ENCODE results near the gene ZNF839.
A peak's percentile ranks its signal among the peaks of the same experiment; 100 is the strongest.
"Not testable (repeated sequence)": the region's sequence is repeated elsewhere in the genome, so short reads cannot be mapped to it uniquely, and the experiment has no call there.

The ZNF839 gene

DNA sequence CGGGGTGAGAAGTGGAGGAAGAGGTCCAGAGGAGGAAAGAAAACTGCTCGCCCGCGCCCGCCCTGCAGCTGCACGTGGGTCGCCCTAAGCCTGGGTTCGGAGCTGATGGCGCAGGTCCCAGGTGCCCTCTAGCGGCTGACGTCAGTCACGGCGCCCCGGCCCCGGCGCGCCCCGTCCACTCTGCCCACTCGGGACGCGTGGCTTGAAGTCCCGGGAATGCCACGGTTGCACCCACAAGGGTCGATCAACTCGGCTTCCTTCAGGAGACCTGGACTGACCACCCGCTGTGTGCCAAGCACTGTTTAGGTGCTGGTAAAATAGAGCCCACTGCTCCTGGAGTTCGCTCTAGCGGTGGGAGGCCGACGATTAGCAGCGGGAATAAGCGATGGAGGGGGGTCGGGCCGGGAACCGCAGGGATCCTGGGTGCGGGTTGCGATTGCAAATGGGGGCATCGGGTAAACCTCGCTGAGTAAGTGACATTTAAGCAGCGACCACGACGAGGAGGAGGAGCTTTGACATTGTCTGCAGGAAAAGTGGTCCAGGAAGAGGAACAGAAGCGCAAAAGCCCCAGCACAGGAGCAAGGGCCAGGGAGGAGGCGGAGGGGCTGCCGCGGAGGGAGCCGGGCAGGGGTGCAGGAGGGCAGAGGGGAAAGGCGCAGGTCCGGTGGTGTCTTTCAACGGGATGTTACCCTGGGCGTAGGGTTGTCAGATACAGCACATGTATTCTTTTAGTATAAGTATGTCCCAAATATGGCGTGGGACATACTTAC lies 5.1 kb upstream of the ZNF839 start:
- peak; percentile 30 for DNase-seq

GRCh38 chr14:102315121-102315520 lies 4.4 kb upstream of the ZNF839 start:
- no peak for DNase-seq

DNA sequence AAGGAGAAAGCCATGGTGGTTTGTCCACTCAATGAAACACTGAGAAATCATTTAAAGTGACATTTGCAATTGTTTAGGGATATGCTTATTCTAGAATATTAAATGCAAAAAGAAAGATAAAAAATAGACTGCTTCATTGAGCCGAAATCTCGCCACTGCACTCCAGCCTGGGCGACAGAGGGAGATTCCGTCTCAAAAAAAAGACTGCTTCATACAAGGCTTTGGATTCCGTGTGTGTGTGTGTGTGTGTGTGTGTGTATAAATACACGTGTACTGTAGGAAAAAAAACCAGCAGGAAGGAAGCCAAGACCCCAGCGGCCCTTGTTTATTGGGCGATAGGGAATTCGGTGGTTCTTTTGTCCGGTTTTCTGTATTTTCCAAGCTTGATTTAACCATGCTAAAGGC lies 3.2 kb upstream of the ZNF839 start:
- no peak for DNase-seq

- peak; percentile 58 for DNase-seq
These were observed 2.6 kb upstream of the ZNF839 start for GRCh38 chr14:102316743-102317563.

- no peak for DNase-seq
These were observed 1.8 kb upstream of the ZNF839 start for GRCh38 chr14:102317564-102318248.

DNA sequence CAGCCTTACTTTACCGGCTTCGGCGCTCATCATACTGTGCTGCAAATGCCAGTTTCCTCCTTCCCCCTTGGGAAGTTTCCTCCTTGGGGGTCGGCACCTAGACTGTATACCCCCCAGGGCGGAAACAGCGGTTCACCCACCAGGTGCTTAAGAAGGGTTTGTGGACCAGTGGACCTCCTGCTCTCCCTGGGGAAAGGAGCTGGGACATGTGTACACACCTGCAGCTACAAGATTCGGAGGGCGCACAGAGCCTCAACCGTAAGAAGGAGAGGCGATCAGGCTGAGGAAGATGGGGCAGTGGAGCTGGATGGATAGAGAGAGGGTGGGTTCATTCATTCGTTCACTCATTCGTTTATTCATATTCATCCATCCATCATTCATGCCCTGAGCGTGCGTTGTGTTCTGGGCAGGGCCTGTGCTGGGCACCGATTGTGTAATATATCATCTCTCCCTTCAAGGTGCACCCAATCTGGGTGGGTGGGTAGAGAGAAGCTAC lies 717 bp upstream of the ZNF839 start:
- DNase-seq = no peak

DNA sequence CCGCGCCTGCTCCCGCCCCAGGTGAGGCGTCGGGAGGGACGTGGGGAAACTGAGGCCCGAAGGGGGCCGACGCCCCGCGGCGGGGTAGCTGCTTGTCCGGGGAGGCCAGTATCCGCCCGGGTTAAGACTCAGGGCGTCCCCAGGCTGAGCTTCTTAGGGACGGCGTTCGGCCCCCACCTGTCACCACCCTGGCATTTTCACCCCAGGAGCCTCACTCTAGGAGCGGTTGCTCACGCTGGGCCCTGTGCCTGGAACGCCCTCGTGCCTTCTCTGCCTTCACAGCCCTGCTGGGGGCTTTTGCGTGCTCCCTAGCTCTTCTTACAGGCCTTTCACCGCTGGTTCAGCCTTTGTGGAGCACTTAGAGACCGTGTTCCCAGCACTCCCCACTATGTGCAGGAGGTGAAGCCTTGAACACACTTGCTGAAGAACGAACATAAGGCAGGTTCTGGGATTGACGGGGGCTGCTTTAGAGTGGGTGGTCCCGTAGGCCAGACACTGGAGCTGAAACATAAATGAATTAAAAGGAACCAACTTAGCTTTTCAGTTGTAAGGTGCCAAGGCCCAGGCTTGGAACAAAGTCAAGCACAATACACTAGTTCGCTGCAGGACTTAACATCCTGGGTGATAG lies 601 bp downstream of the ZNF839 start:
- DNase-seq = no peak

GRCh38 chr14:102320671-102321455 lies 1.3 kb downstream of the ZNF839 start:
- DNase-seq = no peak

DNA sequence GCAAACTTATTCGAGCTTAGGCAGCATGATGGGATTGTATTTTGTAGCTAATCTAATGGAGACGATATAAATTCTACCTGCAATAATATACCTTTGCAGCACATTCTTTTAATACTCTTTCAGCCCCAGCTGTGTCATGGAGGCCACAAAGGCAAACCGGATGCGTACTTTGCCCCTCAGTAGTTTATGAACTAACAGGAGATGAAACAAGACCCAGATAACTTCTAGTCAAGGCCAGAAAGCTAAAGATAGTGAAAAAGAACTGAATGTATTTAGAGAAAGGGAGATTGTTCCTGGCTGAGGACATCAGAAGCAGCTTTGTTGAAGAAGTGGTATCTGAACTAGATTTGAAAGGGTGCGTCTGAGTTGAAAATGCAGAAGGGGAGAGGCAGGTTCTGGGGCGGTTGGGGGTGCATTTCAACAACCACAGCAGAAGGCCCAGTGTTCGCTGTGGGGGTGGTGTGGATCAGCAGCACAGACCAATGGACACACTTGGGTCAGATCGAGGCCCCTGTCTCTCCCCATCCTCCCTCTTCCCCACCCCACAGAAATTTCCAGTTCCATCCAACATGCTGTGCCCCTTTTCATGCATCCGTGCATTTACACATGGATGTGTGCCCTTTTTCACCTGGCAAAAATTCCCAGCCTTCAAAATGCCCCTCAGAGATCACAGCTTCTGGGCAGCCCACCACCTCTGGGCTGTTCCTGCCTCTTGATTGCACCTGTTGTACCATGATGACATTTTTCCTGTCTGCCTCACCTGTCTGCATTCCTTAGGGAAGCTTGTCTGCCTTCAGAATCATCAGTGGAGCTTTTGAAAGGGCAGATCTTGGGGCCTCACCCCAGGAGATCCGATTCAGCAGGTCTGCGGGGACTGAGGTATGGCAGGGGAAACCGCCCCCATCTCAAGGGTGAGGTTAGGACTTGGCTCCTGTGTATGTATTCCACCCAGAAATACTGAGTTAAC lies 2.2 kb downstream of the ZNF839 start:
- DNase-seq = no peak

GRCh38 chr14:102323102-102323501 lies 3.6 kb downstream of the ZNF839 start:
- DNase-seq = no peak

GRCh38 chr14:102325791-102326345 lies 6.3 kb downstream of the ZNF839 start:
- DNase-seq = no peak

DNA sequence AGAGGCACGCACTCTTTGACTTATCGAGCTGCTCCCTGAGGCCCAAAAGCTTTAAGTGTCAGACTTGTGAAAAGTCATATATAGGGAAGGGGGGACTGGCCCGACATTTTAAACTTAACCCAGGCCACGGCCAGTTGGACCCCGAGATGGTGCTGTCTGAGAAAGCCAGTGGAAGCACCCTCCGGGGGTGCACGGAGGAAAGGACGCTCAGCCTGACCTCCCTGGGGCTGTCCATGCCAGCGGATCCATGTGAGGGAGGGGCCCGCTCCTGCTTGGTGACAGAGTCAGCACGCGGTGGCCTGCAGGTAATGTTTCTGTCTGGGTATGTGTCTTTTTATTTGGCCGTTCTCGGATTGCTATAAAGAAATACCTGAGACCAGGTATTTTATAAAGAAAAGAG lies 7.0 kb downstream of the ZNF839 start:
- no peak for DNase-seq

DNA sequence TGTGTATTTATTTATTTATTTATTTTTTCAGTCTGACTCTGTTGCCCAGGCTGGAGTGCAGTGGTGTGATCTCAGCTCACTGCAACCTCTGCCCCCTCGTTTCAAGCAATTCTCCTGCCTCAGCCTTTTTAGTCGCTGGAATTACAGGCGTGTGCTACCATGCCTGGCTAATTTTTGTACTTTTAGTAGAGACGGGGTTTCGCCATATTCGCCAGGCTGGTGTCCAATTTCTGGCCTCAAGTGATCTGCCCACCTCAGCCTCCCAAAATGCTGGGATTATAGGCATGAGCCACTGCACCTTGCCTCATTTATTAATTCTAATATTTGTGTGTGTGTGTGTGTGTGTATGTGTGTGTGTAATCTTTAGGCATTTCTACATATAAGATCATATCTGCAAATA lies 9.8 kb downstream of the ZNF839 start:
- DNase-seq = not testable (repeated sequence)

DNA sequence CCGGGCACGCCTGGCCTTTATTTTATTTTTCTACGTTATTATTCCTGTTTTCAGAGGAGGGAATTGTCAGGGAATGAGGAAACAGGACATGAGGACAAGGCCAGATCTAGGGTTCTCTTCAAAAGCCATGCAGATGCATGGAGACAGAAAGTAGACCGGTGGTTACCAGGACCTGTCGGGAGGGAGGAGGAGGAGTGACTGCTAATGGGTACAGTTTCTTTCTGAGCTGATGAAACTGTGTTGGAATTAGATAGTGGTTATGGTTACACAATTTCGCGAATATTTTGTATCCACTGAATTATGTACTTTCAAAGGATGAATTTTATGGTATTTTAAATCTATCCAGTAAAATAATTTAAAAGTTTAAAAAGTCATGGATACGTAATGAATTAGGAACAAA lies 11.3 kb downstream of the ZNF839 start:
- DNase-seq = no peak

DNA sequence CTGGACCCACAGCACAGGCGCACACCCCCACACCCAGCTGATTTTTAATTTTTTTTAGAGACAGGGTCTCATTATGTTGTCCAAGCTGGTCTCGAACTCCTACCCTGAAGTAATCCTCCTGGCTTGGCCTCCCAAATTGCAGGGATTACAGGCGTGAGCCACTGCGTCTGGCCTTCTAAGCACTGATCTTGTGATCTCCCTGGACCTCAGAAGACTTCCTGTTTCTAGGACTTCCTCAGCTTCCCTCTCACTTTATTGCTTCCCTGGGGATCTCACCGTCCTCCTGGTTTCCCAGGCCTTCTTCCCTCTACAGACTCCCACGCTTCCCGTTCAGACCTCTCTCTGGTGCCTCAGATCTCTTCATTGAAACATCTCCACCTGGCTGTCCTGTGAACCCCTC lies 13.8 kb downstream of the ZNF839 start:
- no peak for DNase-seq

DNA sequence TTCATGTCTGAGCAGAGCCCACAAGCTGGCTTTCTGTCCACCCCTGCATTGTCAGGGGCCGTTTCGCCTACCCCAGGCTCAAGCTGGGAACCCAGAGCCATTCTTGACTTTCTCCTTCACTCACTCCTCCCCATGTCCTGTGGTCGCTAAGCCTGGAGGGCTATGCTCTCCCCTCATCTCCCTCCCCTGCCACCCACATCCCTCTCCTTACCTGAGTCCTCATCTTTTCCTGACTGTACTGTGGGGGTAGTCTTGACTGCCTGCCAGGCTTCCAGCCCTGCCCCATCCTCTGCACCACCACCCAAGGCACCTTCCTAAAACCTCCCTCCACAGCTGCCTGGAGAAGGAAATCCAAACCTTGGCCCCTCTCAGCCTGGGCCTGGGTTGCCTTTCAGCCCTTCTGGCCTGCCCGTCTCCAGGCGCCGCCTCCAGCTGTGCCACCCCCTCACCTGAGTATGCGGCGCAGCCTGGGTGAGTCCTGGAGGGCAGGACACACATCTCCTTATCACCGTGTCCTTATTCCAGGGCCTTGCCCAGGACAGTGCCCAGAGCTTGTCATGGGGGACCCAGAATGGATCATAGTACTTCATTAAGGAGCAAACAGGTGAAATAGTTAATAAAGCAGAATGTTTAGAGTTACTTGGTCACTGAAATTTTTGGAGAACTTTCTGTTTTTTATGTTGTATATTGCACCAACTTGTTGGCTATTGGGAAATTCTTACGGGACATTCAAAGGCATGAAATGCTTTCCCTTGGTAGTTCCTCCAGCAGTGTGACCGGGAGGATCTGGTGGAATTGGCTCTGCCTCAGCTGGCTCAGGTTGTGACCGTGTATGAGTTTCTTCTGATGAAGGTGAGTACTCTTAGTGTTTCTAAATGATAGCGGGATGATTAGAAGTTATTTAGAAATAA lies 14.5 kb downstream of the ZNF839 start:
- no peak for DNase-seq

DNA sequence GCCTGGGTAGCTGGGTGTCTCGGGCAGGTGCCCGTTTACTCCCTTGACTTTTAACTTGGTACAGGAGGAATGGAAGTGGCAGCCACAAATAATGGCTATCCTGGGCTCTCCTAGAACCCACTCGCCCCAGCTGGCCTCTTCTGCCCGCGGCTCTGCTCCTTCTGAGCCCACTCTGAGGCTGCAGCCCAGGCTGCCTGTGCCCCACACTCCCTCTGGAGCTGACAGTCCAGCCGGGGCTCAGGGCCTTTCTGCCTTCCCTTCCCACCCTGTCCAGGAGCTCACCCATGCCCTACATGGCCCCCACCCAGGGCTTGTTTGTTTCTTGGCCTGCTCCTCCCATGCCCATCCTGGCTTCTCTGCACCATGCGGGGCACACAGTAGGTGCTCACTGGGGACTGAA lies 15.6 kb downstream of the ZNF839 start:
- DNase-seq = no peak

DNA sequence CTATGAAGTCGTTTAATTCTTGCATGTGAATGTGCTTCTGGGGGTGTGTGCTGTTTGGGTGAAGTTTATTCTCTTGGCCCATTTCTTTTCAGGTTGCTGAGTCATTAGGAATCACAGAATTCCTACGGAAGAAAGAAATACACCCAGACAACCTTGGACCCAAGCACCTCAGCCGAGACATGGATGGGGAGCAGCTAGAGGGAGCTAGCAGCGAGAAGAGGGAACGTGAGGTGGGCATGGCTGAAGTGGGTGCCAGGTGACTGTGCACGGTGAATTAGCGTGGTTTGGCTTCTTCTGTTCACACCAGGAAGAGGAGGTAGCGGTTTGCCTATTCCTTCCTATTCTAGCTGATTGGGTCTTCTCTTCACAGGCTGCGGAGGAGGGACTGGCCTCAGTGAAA lies 19.2 kb downstream of the ZNF839 start:
- DNase-seq = no peak

GRCh38 chr14:102341566-102341965 lies 22.0 kb downstream of the ZNF839 start:
- no peak for DNase-seq

GRCh38 chr14:102342238-102342637 lies 22.7 kb downstream of the ZNF839 start:
- no peak for DNase-seq
